B cell (primary cell): ENCODE results near the gene NMNAT2.

ENCODE experiments used
- CTCF ChIP-seq: fragments of 200-600 bp; IDR thresholded peaks from one replicate; pipeline ENCODE4 v1.8.0; 2022; ENCODE audit warnings: antibody characterized with exemption, mild to moderate bottlenecking
- EZH2 ChIP-seq: IDR thresholded peaks from 2 replicates; pipeline ENCODE4 v1.6.1; 2012; ENCODE audit warnings: borderline replicate concordance, low read depth, mild to moderate bottlenecking, moderate library complexity, low read length; ENCODE audit not compliant: insufficient read depth, poor library complexity, severe bottlenecking

- no peak for TF ChIP-seq CTCF
- no peak for TF ChIP-seq EZH2
Observed at GRCh38 chr1:183365093-183365492, 53.1 kb downstream of the NMNAT2 start.
